ES-I3 (cell line): Measurements from ENCODE around the gene RNF150.

ENCODE experiments used
- H3K36me3 ChIP-seq: 2 replicates; pipeline ENCODE4 v1.6.1; 2013; ENCODE audit warnings: mild to moderate bottlenecking, low read length, control low read depth, moderate library complexity; ENCODE audit not compliant: insufficient read depth
- H3K4me1 ChIP-seq: 2 replicates; pipeline ENCODE4 v1.6.1; 2013; ENCODE audit warnings: mild to moderate bottlenecking, control low read depth, low read length; ENCODE audit not compliant: insufficient read depth
- H3K9ac ChIP-seq: 2 replicates; pipeline ENCODE4 v1.6.1; 2013; ENCODE audit warnings: low read depth, mild to moderate bottlenecking, low read length, moderate library complexity
- H3K9me3 ChIP-seq: 2 replicates; pipeline ENCODE4 v1.6.1; 2013; ENCODE audit warnings: mild to moderate bottlenecking, low read length, moderate library complexity; ENCODE audit not compliant: control insufficient read depth, insufficient read depth

Gene RNF150

GRCh38 chr4:140980426-140981200 is 152.7 kb downstream of the RNF150 start:
- Histone ChIP-seq H3K9ac (no peak overlapping the region), H3K4me1 (no peaks in the 10 kb centered on the region), H3K36me3 (no peaks in the 10 kb centered on the region), H3K9me3 (no peaks in the 10 kb centered on the region)

- H3K4me1 ChIP-seq: no peaks in the 10 kb centered on the region
- no peaks in the 10 kb centered on the region for H3K9me3 ChIP-seq
- no peaks in the 10 kb centered on the region for H3K36me3 ChIP-seq
- no peak overlapping the region for H3K9ac ChIP-seq
These were observed 156.5 kb downstream of the RNF150 start for GRCh38 chr4:140976768-140977167.

GRCh38 chr4:140971077-140971792 is 162.0 kb downstream of the RNF150 start:
- Histone ChIP-seq H3K9ac (no peak overlapping the region), H3K9me3 (no peaks in the 10 kb centered on the region), H3K36me3 (no peaks in the 10 kb centered on the region), H3K4me1 (peaks cover 7% of the 10 kb centered on the region; the same call in 1 of the 2 replicates)

- H3K9ac ChIP-seq: no peak overlapping the region
- H3K4me1 ChIP-seq: peaks cover 7% of the 10 kb centered on the region; the same call in 1 of the 2 replicates
- H3K36me3 ChIP-seq: no peaks in the 10 kb centered on the region
- no peaks in the 10 kb centered on the region for H3K9me3 ChIP-seq
These were observed 164.0 kb downstream of the RNF150 start for GRCh38 chr4:140969296-140969695.

- Histone ChIP-seq H3K36me3 (no peaks in the 10 kb centered on the region), H3K9me3 (no peaks in the 10 kb centered on the region), H3K4me1 (peaks cover 7% of the 10 kb centered on the region; the same call in 1 of the 2 replicates), H3K9ac (no peak overlapping the region)
These were observed 164.9 kb downstream of the RNF150 start for GRCh38 chr4:140968371-140968770.

- Histone ChIP-seq H3K4me1 (peaks cover 7% of the 10 kb centered on the region; the same call in 1 of the 2 replicates), H3K9ac (no peak overlapping the region), H3K9me3 (no peaks in the 10 kb centered on the region), H3K36me3 (no peaks in the 10 kb centered on the region)
These were observed 169.4 kb downstream of the RNF150 start for GRCh38 chr4:140963883-140964282.

- H3K36me3 ChIP-seq: no peaks in the 10 kb centered on the region
- peaks cover 8% of the 10 kb centered on the region; the same call in 1 of the 2 replicates for H3K4me1 ChIP-seq
- H3K9me3 ChIP-seq: no peaks in the 10 kb centered on the region
- H3K9ac ChIP-seq: no peak overlapping the region
These were observed 177.6 kb downstream of the RNF150 start for GRCh38 chr4:140955641-140956040.

- Histone ChIP-seq H3K36me3 (no peaks in the 10 kb centered on the region), H3K4me1 (peaks cover 8% of the 10 kb centered on the region; the same call in 1 of the 2 replicates), H3K9me3 (no peaks in the 10 kb centered on the region), H3K9ac (no peak overlapping the region)
These were observed 180.6 kb downstream of the RNF150 start for GRCh38 chr4:140952717-140953116.

GRCh38 chr4:140947506-140947905 is 185.8 kb downstream of the RNF150 start:
- no peak overlapping the region for H3K9ac ChIP-seq
- no peaks in the 10 kb centered on the region for H3K9me3 ChIP-seq

GRCh38 chr4:140945106-140945505 is 188.2 kb downstream of the RNF150 start:
- Histone ChIP-seq H3K4me1 (no peaks in the 10 kb centered on the region), H3K9me3 (no peaks in the 10 kb centered on the region), H3K9ac (no peak overlapping the region), H3K36me3 (no peaks in the 10 kb centered on the region)

More at GRCh38 chr4:140947506-140947905, 185.8 kb downstream of the RNF150 start:
- Histone ChIP-seq H3K4me1 (peaks cover 3% of the 10 kb centered on the region; the same call in 1 of the 2 replicates), H3K36me3 (no peaks in the 10 kb centered on the region)

- Histone ChIP-seq H3K36me3 (no peaks in the 10 kb centered on the region), H3K9ac (no peak overlapping the region), H3K4me1 (no peaks in the 10 kb centered on the region), H3K9me3 (no peaks in the 10 kb centered on the region)
These were observed 188.7 kb downstream of the RNF150 start for GRCh38 chr4:140944572-140944971.

- Histone ChIP-seq H3K4me1 (no peaks in the 10 kb centered on the region), H3K9me3 (no peaks in the 10 kb centered on the region), H3K9ac (no peak overlapping the region), H3K36me3 (no peaks in the 10 kb centered on the region)
These were observed 189.1 kb downstream of the RNF150 start for GRCh38 chr4:140944199-140944515.

GRCh38 chr4:140943486-140944198 is 189.6 kb downstream of the RNF150 start:
- H3K4me1 ChIP-seq: no peaks in the 10 kb centered on the region
- no peak overlapping the region for H3K9ac ChIP-seq
- H3K9me3 ChIP-seq: no peaks in the 10 kb centered on the region
- H3K36me3 ChIP-seq: no peaks in the 10 kb centered on the region

GRCh38 chr4:140940589-140940988 is 192.7 kb downstream of the RNF150 start:
- H3K4me1 ChIP-seq: no peaks in the 10 kb centered on the region
- no peaks in the 10 kb centered on the region for H3K9me3 ChIP-seq
- H3K9ac ChIP-seq: no peak overlapping the region
- H3K36me3 ChIP-seq: no peaks in the 10 kb centered on the region
